HepG2 (cell line): Measurements from ENCODE around the gene OR1F1. TPM values are rescaled to one million over a fixed set of nuclear protein-coding genes. Genes with fewer than 3 reads are reported as not detected.

ENCODE experiments used
- ARHGAP35 ChIP-seq: sonication (generic); formaldehyde crosslinking; IDR thresholded peaks from 2 replicates; pipeline ENCODE4 v1.9.0; 2022; ENCODE audit warnings: mild to moderate bottlenecking, inconsistent platforms, moderate library complexity, missing genetic modification reagents, borderline replicate concordance
- MATR3 ChIP-seq: sonication (generic); formaldehyde crosslinking; IDR thresholded peaks from 2 replicates; pipeline ENCODE4 v1.4.0; 2020; ENCODE audit warnings: missing genetic modification reagents
- MTF1 ChIP-seq: sonication (generic); formaldehyde crosslinking; IDR thresholded peaks from 2 replicates; pipeline ENCODE4 v1.5.0; 2020; ENCODE audit warnings: missing genetic modification reagents
- ZKSCAN5 ChIP-seq: sonication (generic); formaldehyde crosslinking; IDR thresholded peaks from 2 replicates; pipeline ENCODE4 v1.5.1; 2020; ENCODE audit warnings: mild to moderate bottlenecking, missing genetic modification reagents
- ZNF383 ChIP-seq: sonication (generic); formaldehyde crosslinking; IDR thresholded peaks from 2 replicates; pipeline ENCODE4 v1.4.0; 2020; ENCODE audit warnings: missing genetic modification reagents, mild to moderate bottlenecking, borderline replicate concordance
- ZSCAN21 ChIP-seq: sonication (generic); formaldehyde crosslinking; IDR thresholded peaks from 2 replicates; pipeline ENCODE4 v1.8.0; 2022; ENCODE audit warnings: mild to moderate bottlenecking, missing genetic modification reagents, moderate library complexity, borderline replicate concordance
- polyA plus RNA-seq, 8 experiments: library from polyadenylated mRNA; depleted of rRNA in 3 of 8; stranded (reverse) in 7 of 8; unstranded in 1 of 8; fragments of >200 nt; fragmentation: Illumina TruSeq in 4 of 8; extraction: Trizol in 4 of 8; gene quantifications; 2 replicates each; pipeline versions ENCODE4 v1.2.1 to v1.2.3, GENCODE V29; 2011 to 2016; ENCODE audit warnings: low read depth in 4 of 8, missing spikeins in 1 of 8, mixed read lengths in 1 of 8; ENCODE audit not compliant: insufficient read depth in 1 of 8
- total RNA-seq, 5 experiments: library from RNA; depleted of rRNA; stranded (reverse); fragments of >200 nt; fragmentation: Illumina TruSeq; extraction: Trizol; gene quantifications; 2 replicates each; pipeline ENCODE4 v1.2.3, GENCODE V29; 2016; ENCODE audit warnings: low read depth in 1 of 5
- TF ChIP-seq, protein P1 (sequence below): fragments of 450-650 bp; IDR thresholded peaks from 2 replicates; pipeline ENCODE4 v1.6.1; 2016
- TF ChIP-seq, protein P2 (sequence below), 2 experiments: sonication (generic) in 1 of 2; formaldehyde crosslinking in 1 of 2; IDR thresholded peaks; 2 replicates each; pipeline versions ENCODE4 v1.6.1 to v1.9.0; 2014 to 2022; ENCODE audit warnings: antibody characterized with exemption in 1 of 2, borderline replicate concordance in 1 of 2, inconsistent platforms in 1 of 2, low read depth in 1 of 2, missing genetic modification reagents in 1 of 2
- TF ChIP-seq, protein P3 (sequence below): sonication (generic); formaldehyde crosslinking; conservative IDR thresholded peaks from 2 replicates; pipeline ENCODE4 v1.4.0; 2020; ENCODE audit warnings: mild to moderate bottlenecking, missing genetic modification reagents, moderate library complexity
- TF ChIP-seq, protein P4 (sequence below): sonication (generic); formaldehyde crosslinking; IDR thresholded peaks from 2 replicates; pipeline ENCODE4 v1.5.1; 2020; ENCODE audit warnings: mild to moderate bottlenecking, missing genetic modification reagents

OR1F1 gene
- total and polyA plus RNA-seq, 2 of the 13 experiments (the other 11 are each of a cell fraction or from before 2014, with no cell fraction given), result 0.90 TPM; not detected in 1

DNA sequence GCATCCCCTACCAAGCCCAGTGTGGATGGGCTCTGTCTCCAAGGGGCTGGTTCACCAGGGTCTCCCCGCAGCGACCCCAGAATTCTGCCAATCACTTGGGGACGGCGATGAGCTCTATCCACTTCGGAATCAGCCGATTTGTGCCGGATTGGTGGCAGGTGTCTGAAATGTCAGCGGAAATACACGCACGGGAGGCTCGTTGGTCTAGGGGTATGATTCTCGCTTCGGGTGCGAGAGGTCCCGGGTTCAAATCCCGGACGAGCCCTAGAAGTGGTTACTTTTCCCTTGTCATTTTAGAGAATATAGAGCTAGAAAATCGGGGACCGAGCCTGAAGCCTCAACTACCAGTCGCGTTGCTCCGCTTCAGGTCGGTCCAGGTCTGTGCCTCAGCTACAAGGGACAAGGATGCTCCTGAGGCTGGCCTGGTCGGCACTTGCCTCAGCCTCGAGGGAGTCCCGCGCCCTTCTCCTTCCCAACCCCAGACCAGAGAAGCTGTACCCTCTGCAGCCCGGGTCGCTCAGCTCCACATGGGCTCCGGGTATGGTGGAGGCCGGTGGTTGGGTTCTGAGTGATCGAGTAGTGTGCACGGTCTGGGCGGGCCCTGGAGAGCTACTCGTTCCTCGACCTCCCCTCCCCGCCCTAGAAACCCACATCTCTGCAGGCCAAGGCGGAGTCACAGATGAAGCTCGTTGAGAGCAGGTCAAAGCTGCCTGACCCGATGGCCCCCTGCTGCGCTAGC, 16.0 kb upstream of the OR1F1 start (continued):
- no peak for TF ChIP-seq MATR3
- TF ChIP-seq ARHGAP35 (CRISPR knock-in tag), result no peak
- TF ChIP-seq ZNF383 (CRISPR knock-in tag), result no peak
- TF ChIP-seq, protein P1, sequence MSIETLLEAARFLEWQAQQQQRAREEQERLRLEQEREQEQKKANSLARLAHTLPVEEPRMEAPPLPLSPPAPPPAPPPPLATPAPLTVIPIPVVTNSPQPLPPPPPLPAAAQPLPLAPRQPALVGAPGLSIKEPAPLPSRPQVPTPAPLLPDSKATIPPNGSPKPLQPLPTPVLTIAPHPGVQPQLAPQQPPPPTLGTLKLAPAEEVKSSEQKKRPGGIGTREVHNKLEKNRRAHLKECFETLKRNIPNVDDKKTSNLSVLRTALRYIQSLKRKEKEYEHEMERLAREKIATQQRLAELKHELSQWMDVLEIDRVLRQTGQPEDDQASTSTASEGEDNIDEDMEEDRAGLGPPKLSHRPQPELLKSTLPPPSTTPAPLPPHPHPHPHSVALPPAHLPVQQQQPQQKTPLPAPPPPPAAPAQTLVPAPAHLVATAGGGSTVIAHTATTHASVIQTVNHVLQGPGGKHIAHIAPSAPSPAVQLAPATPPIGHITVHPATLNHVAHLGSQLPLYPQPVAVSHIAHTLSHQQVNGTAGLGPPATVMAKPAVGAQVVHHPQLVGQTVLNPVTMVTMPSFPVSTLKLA, result no peak
- TF ChIP-seq, protein P2, sequence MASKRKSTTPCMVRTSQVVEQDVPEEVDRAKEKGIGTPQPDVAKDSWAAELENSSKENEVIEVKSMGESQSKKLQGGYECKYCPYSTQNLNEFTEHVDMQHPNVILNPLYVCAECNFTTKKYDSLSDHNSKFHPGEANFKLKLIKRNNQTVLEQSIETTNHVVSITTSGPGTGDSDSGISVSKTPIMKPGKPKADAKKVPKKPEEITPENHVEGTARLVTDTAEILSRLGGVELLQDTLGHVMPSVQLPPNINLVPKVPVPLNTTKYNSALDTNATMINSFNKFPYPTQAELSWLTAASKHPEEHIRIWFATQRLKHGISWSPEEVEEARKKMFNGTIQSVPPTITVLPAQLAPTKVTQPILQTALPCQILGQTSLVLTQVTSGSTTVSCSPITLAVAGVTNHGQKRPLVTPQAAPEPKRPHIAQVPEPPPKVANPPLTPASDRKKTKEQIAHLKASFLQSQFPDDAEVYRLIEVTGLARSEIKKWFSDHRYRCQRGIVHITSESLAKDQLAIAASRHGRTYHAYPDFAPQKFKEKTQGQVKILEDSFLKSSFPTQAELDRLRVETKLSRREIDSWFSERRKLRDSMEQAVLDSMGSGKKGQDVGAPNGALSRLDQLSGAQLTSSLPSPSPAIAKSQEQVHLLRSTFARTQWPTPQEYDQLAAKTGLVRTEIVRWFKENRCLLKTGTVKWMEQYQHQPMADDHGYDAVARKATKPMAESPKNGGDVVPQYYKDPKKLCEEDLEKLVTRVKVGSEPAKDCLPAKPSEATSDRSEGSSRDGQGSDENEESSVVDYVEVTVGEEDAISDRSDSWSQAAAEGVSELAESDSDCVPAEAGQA (IDR thresholded peaks at IDR 0.05; ENCODE audit: low read depth), result no peak
- TF ChIP-seq, protein P2 (CRISPR knock-in tag; IDR thresholded peaks at IDR 0.05; ENCODE audit: borderline replicate concordance), result no peak
- no peak for TF ChIP-seq MTF1
- TF ChIP-seq ZKSCAN5 (CRISPR knock-in tag), result no peak
- TF ChIP-seq ZSCAN21 (CRISPR knock-in tag), result peak; percentile 59; the same call in 1 of the 2 replicates
- TF ChIP-seq, protein P3, sequence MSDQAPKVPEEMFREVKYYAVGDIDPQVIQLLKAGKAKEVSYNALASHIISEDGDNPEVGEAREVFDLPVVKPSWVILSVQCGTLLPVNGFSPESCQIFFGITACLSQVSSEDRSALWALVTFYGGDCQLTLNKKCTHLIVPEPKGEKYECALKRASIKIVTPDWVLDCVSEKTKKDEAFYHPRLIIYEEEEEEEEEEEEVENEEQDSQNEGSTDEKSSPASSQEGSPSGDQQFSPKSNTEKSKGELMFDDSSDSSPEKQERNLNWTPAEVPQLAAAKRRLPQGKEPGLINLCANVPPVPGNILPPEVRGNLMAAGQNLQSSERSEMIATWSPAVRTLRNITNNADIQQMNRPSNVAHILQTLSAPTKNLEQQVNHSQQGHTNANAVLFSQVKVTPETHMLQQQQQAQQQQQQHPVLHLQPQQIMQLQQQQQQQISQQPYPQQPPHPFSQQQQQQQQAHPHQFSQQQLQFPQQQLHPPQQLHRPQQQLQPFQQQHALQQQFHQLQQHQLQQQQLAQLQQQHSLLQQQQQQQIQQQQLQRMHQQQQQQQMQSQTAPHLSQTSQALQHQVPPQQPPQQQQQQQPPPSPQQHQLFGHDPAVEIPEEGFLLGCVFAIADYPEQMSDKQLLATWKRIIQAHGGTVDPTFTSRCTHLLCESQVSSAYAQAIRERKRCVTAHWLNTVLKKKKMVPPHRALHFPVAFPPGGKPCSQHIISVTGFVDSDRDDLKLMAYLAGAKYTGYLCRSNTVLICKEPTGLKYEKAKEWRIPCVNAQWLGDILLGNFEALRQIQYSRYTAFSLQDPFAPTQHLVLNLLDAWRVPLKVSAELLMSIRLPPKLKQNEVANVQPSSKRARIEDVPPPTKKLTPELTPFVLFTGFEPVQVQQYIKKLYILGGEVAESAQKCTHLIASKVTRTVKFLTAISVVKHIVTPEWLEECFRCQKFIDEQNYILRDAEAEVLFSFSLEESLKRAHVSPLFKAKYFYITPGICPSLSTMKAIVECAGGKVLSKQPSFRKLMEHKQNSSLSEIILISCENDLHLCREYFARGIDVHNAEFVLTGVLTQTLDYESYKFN (CRISPR knock-in tag), result no peak
- TF ChIP-seq, protein P4, sequence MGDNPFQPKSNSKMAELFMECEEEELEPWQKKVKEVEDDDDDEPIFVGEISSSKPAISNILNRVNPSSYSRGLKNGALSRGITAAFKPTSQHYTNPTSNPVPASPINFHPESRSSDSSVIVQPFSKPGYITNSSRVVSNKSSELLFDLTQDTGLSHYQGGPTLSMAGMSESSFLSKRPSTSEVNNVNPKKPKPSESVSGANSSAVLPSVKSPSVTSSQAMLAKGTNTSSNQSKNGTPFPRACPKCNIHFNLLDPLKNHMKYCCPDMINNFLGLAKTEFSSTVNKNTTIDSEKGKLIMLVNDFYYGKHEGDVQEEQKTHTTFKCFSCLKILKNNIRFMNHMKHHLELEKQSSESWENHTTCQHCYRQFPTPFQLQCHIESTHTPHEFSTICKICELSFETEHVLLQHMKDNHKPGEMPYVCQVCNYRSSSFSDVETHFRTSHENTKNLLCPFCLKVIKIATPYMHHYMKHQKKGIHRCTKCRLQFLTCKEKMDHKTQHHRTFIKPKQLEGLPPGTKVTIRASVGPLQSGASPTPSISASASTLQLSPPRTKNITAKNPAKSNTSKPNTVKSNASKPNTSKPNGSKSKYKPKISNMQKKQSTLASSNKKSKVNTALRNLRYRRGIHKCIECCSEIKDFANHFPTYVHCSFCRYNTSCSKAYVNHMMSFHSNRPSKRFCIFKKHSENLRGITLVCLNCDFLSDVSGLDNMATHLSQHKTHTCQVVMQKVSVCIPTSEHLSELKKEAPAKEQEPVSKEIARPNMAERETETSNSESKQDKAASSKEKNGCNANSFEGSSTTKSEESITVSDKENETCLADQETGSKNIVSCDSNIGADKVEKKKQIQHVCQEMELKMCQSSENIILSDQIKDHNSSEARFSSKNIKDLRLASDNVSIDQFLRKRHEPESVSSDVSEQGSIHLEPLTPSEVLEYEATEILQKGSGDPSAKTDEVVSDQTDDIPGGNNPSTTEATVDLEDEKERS (CRISPR knock-in tag), result no peak
